GM12878 (cell line): ENCODE measurements around the gene CTNNA2. TPM values are rescaled to one million over a fixed set of nuclear protein-coding genes. Genes with fewer than 3 reads are reported as not detected.

Source experiments
- ATAC-seq: fragments of 200-7000 bp; cut with Tn5 transposase; 3 replicates; pipeline ENCODE4 v1.9.1; 2020; ENCODE audit warnings: mild to moderate bottlenecking, moderate library complexity
- BruUV-seq: library from RNA; stranded (reverse); fragments of 400-500 nt; replicated peaks from 2 replicates; lab custom pipeline; 2021; lab: Mats Ljungman, UMichigan
- CTCF ChIA-PET: fragments of 300-600 bp; sonication (Branson Sonifier 250); formaldehyde crosslinking; extraction: SDS; loops from one replicate; lab custom pipeline; 2021; ENCODE audit warnings: inconsistent platforms; lab: Yijun Ruan, JAX
- POLR2A ChIA-PET: fragments of 350-600 bp; formaldehyde crosslinking; extraction: SDS; loops from one replicate; lab custom pipeline; 2021; ENCODE audit warnings: inconsistent platforms; lab: Charles Lee
- RAD21 ChIA-PET: fragments of 300-600 bp; sonication (Branson Sonifier 250); formaldehyde crosslinking; loops from one replicate; lab custom pipeline; 2023; ENCODE audit warnings: antibody characterized with exemption; ENCODE audit not compliant: unreplicated experiment; lab: Charles Lee
- SMC1A ChIA-PET: fragments of 300-600 bp; sonication (Branson Sonifier 250); formaldehyde crosslinking; loops from one replicate; lab custom pipeline; 2023; ENCODE audit not compliant: unreplicated experiment, uncharacterized antibody; lab: Charles Lee
- DNase-seq: peaks from one replicate; pipeline ENCODE4 v3.0.0-alpha.2; 2011; ENCODE audit warnings: low read depth, low spot score
- FAIRE-seq: peaks from 3 replicates; lab custom pipeline; 2011; peaks lifted over from hg19 to GRCh38; lab: Jason Lieb, UNC
- H2AFZ ChIP-seq: 2 replicates; pipeline ENCODE4 v1.6.0; 2011; ENCODE audit warnings: low read depth, low read length, control low read depth; ENCODE audit not compliant: control insufficient read depth
- H3K27ac ChIP-seq: 2 replicates; pipeline ENCODE4 v1.5.1; 2011; ENCODE audit warnings: control low read depth; ENCODE audit not compliant: control insufficient read depth, insufficient read depth
- H3K27me3 ChIP-seq, 2 experiments: replicated peaks in 1 of 2; 2 replicates each; pipeline versions ENCODE4 v1.6.0 to v1.6.1; 2011; ENCODE audit warnings: low read length in 1 of 2; ENCODE audit not compliant: control insufficient read depth in 2 of 2, insufficient read depth in 2 of 2
- H3K36me3 ChIP-seq, 2 experiments: 2 replicates each; pipeline ENCODE4 v1.5.1; 2011; ENCODE audit warnings: low read length in 1 of 2; ENCODE audit not compliant: control insufficient read depth in 2 of 2, insufficient read depth in 2 of 2
- H3K4me1 ChIP-seq: 2 replicates; pipeline ENCODE4 v1.6.1; 2011; ENCODE audit warnings: mild to moderate bottlenecking, low read length, moderate library complexity, mixed read lengths; ENCODE audit not compliant: control insufficient read depth, insufficient read depth
- H3K4me2 ChIP-seq: 2 replicates; pipeline ENCODE4 v1.6.0; 2011; ENCODE audit warnings: control low read depth; ENCODE audit not compliant: control insufficient read depth, insufficient read depth
- H3K4me3 ChIP-seq: fragments of 200-600 bp; sonication (generic); 2 replicates; pipeline ENCODE4 v1.5.1; 2016
- H3K79me2 ChIP-seq: 2 replicates; pipeline ENCODE4 v1.6.0; 2011; ENCODE audit warnings: low read length; ENCODE audit not compliant: control insufficient read depth, insufficient read depth
- H3K9ac ChIP-seq: 2 replicates; pipeline ENCODE4 v1.8.0; 2011; ENCODE audit warnings: low read length, control low read depth, mixed read lengths; ENCODE audit not compliant: control insufficient read depth, insufficient read depth
- H3K9me3 ChIP-seq: replicated peaks from 3 replicates; pipeline ENCODE4 v1.5.1; 2011; ENCODE audit warnings: mild to moderate bottlenecking, low read length; ENCODE audit not compliant: control insufficient read depth, insufficient read depth
- H4K20me1 ChIP-seq: 2 replicates; pipeline ENCODE4 v1.6.0; 2011; ENCODE audit not compliant: control insufficient read depth, insufficient read depth
- FOS ChIP-seq: IDR thresholded peaks from 3 replicates; pipeline ENCODE4 v1.6.1; 2011; ENCODE audit warnings: borderline replicate concordance; ENCODE audit not compliant: insufficient read length; ENCODE audit errors: extremely low read depth
- MEF2A ChIP-seq: IDR thresholded peaks from 2 replicates; pipeline ENCODE4 v1.6.1; 2011; ENCODE audit warnings: low read depth, mild to moderate bottlenecking, low read length, moderate library complexity; ENCODE audit not compliant: insufficient read depth
- MEF2B ChIP-seq: fragments of 450-650 bp; IDR thresholded peaks from 2 replicates; pipeline ENCODE4 v1.6.1; 2018; ENCODE audit warnings: mild to moderate bottlenecking, moderate library complexity; ENCODE audit not compliant: partially characterized antibody, poor library complexity, severe bottlenecking
- NRF1 ChIP-seq: conservative IDR thresholded peaks from 2 replicates; pipeline ENCODE4 v1.6.1; 2011; ENCODE audit warnings: mild to moderate bottlenecking, low read depth, low read length, improper control_type of control experiment
- RELA ChIP-seq: fragments of 450-650 bp; IDR thresholded peaks from 2 replicates; pipeline ENCODE4 v1.8.0; 2014; ENCODE audit warnings: borderline replicate concordance; ENCODE audit not compliant: partially characterized antibody
- RELB ChIP-seq: fragments of 450-650 bp; IDR thresholded peaks from 2 replicates; pipeline ENCODE4 v1.6.1; 2017; ENCODE audit warnings: low read depth, mild to moderate bottlenecking, moderate library complexity
- SIN3A ChIP-seq: IDR thresholded peaks from 2 replicates; pipeline ENCODE4 v1.6.1; 2012; ENCODE audit warnings: low read depth, low read length, improper control_type of control experiment
- SIX5 ChIP-seq: IDR thresholded peaks from 2 replicates; pipeline ENCODE4 v1.6.1; 2011; ENCODE audit warnings: mild to moderate bottlenecking, low read depth, low read length, moderate library complexity; ENCODE audit not compliant: severe bottlenecking
- SREBF2 ChIP-seq: IDR thresholded peaks from 2 replicates; pipeline ENCODE4 v1.6.1; 2012; ENCODE audit warnings: mild to moderate bottlenecking, low read length
- TBL1XR1 ChIP-seq: IDR thresholded peaks from 2 replicates; pipeline ENCODE4 v1.6.1; 2012; ENCODE audit warnings: low read depth, low read length, improper control_type of control experiment
- ZSCAN29 ChIP-seq: fragments of 450-650 bp; IDR thresholded peaks from 2 replicates; pipeline ENCODE4 v1.6.1; 2017; ENCODE audit warnings: mild to moderate bottlenecking, moderate library complexity
- WGBS: methylation state at CpG from one replicate; pipeline ENCODE4 v1.1.6; 2016; ENCODE audit warnings: low lambda C conversion rate; ENCODE audit not compliant: insufficient replicate concordance, insufficient coverage; ENCODE audit errors: missing lambda C conversion rate; 5-methylcytosine and 5-hydroxymethylcytosine counted together
- in situ Hi-C: fragments of 300-500 bp; cut with MboI; formaldehyde crosslinking; loops from 9 replicates; pipeline ENCODE4 v1.14.3; 2018; ENCODE audit warnings: mixed read lengths
- intact Hi-C: fragments of 100-400 bp; cut with micrococcal nuclease; formaldehyde crosslinking; loops from one replicate; pipeline ENCODE4 v1.14.2; 2022; ENCODE audit not compliant: unreplicated experiment
- polyA plus RNA-seq, 11 experiments: library from polyadenylated mRNA; depleted of rRNA in 4 of 11; unstranded in 6 of 11; stranded (reverse) in 5 of 11; fragments of >200 nt; fragmentation: Nextera tagmentation in 4 of 11; fragmentation: Illumina TruSeq in 1 of 11; extraction: Ambion mirVana in 4 of 11; extraction: Trizol in 1 of 11; gene quantifications; 1 replicate in 1 of 11; 2 replicates in 10 of 11; pipeline versions ENCODE4 v1.2.1 to v1.2.3, GENCODE V29; 2011 to 2016; ENCODE audit warnings: inconsistent platforms in 2 of 11, missing spikeins in 2 of 11, low read depth in 1 of 11
- total RNA-seq, 4 experiments: library from RNA; depleted of rRNA in 3 of 4; stranded (reverse); fragments of >200 nt in 3 of 4; fragmentation: Illumina TruSeq in 1 of 4; extraction: Trizol in 1 of 4; gene quantifications; 2 replicates each; pipeline versions ENCODE4 v1.2.1 to v1.2.3, GENCODE V29; 2013 to 2021

Gene CTNNA2
- total and polyA plus RNA-seq, 10 of the 15 experiments (the other 5 are each of a cell fraction or from before 2014, with no cell fraction given) = 2.4 to 36.2 (median 6.6) TPM

- Histone ChIP-seq H4K20me1 (no peaks in the 10 kb centered on the region), H3K4me1 (no peaks in the 10 kb centered on the region), H2AFZ (no peak overlapping the region), H3K36me3 (no peaks in the 10 kb centered on the region), H3K9ac (no peak overlapping the region), H3K9me3 (no peaks in the 10 kb centered on the region), H3K79me2 (no peaks in the 10 kb centered on the region), H3K27ac (no peak overlapping the region), H3K4me3 (no peak overlapping the region), H3K4me2 (no peak overlapping the region), H3K27me3 (peaks cover 0 to 1% of the 10 kb centered on the region in 2 experiments; a peak in 2 of 4 replicates)
- TF ChIP-seq NRF1 (no peak), FOS (no peak), SREBF2 (no peak), ZSCAN29 (no peak), TBL1XR1 (no peak), MEF2A (no peak), SIN3A (no peak), RELA (no peak), RELB (no peak), SIX5 (no peak), MEF2B (no peak)
- no TSS peak for BruUV-seq
- DNase-seq = no peak
- POLR2A ChIA-PET = no interaction called here
- FAIRE-seq = no peak
- no peak for ATAC-seq
- in situ Hi-C loops (no loop called here), intact Hi-C loops (loop anchor here (10.0 kb wide), 1 partner anchor 236 kb away; no protein-coding TSS in a partner anchor)
- CTCF ChIA-PET = interaction anchor here (0.7 to 2.6 kb wide), 2 partner anchors 19 to 241 kb away, joined by 4 to 8 read pairs; no protein-coding TSS in a partner anchor
- RAD21 ChIA-PET = no interaction called here
- WGBS = 25% methylated on average over 5 of the region's 5 CpGs
- SMC1A ChIA-PET = no interaction called here
These were observed 745.5 kb downstream of the CTNNA2 start for GRCh38 chr2:80258341-80258740.
